ENCODE data around the gene MS4A13. TPM values are rescaled to one million over a fixed set of nuclear protein-coding genes. Genes with fewer than 3 reads are reported as not detected.

Gene MS4A13
- total and polyA plus RNA-seq, 4 donors, result not detected

DNA sequence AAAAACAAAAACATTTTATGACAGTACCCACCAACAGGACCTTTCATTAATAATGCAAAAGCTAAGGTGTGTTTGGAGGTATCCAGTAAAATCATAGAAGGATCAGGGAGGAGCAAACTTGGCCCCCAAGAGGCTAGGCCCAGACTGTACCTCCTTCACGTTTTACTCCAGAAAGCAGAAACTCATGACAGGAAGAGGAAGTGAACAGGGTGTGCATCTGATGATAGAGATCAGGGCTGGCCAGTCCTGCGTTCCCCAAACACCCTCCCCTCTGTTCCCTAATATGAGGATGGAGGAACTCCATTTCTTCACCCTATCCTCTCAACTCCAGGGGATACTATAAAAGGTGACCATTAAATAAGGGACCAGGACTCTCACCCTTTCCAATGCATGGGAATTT, 32.8 kb upstream of the MS4A13 start:
- DNase-seq (ENCODE audit: low spot score), result no peak
- Histone ChIP-seq H3K27ac (ENCODE audit: low read depth in 1 of 2, low read length in 2 of 2) (no peak overlapping the region), H3K9me3 (ENCODE audit: control insufficient read depth in 4 of 4, low read length in 3 of 4) (no peaks in the 10 kb centered on the region), H3K4me1 (ENCODE audit: control insufficient read depth in 4 of 4, insufficient read depth in 4 of 4, low read length in 3 of 4) (no peaks in the 10 kb centered on the region), H3K27me3 (ENCODE audit: control insufficient read depth in 4 of 4, insufficient read depth in 4 of 4, low read length in 3 of 4) (no peaks in the 10 kb centered on the region), H3K9ac (ENCODE audit: low read depth in 1 of 2, low read length in 2 of 2) (no peak overlapping the region), H3K36me3 (ENCODE audit: control insufficient read depth in 4 of 4, insufficient read depth in 3 of 4, low read depth in 1 of 4, low read length in 3 of 4) (no peaks in the 10 kb centered on the region), H3K4me3 (ENCODE audit: low read depth in 1 of 3, low read length in 3 of 3) (no peak overlapping the region)
- WGBS, result 40% methylated on average over 2 of the region's 2 CpGs
- TF ChIP-seq TAF1 (conservative IDR thresholded peaks at IDR 0.05), result no peak
- no peak for TF ChIP-seq YY1 (IDR thresholded peaks at IDR 0.05)
- no peak for TF ChIP-seq NR2F2 (IDR thresholded peaks at IDR 0.05)
- TF ChIP-seq, protein P1, sequence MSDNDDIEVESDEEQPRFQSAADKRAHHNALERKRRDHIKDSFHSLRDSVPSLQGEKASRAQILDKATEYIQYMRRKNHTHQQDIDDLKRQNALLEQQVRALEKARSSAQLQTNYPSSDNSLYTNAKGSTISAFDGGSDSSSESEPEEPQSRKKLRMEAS (IDR thresholded peaks at IDR 0.05), result no peak
- TF ChIP-seq RAD21 (IDR thresholded peaks at IDR 0.05), result no peak
- TF ChIP-seq GABPA (IDR thresholded peaks at IDR 0.05 in 1 of 2, conservative IDR thresholded peaks at IDR 0.05 in 1 of 2), result peak in 1 of 2 donors; percentile 12

- H3K9ac ChIP-seq (ENCODE audit: low read depth in 1 of 2, low read length in 2 of 2), result no peak overlapping the region
- TF ChIP-seq JUND (IDR thresholded peaks at IDR 0.05) (no peak), RAD21 (IDR thresholded peaks at IDR 0.05) (peak; percentile 53 to 59), FOXA2 (IDR thresholded peaks at IDR 0.05) (no peak)
- TF ChIP-seq, protein P2, sequence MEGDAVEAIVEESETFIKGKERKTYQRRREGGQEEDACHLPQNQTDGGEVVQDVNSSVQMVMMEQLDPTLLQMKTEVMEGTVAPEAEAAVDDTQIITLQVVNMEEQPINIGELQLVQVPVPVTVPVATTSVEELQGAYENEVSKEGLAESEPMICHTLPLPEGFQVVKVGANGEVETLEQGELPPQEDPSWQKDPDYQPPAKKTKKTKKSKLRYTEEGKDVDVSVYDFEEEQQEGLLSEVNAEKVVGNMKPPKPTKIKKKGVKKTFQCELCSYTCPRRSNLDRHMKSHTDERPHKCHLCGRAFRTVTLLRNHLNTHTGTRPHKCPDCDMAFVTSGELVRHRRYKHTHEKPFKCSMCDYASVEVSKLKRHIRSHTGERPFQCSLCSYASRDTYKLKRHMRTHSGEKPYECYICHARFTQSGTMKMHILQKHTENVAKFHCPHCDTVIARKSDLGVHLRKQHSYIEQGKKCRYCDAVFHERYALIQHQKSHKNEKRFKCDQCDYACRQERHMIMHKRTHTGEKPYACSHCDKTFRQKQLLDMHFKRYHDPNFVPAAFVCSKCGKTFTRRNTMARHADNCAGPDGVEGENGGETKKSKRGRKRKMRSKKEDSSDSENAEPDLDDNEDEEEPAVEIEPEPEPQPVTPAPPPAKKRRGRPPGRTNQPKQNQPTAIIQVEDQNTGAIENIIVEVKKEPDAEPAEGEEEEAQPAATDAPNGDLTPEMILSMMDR (IDR thresholded peaks at IDR 0.05; ENCODE audit: low read depth, low read length, missing input control), result peak; percentile 40
- TF ChIP-seq, protein P3, sequence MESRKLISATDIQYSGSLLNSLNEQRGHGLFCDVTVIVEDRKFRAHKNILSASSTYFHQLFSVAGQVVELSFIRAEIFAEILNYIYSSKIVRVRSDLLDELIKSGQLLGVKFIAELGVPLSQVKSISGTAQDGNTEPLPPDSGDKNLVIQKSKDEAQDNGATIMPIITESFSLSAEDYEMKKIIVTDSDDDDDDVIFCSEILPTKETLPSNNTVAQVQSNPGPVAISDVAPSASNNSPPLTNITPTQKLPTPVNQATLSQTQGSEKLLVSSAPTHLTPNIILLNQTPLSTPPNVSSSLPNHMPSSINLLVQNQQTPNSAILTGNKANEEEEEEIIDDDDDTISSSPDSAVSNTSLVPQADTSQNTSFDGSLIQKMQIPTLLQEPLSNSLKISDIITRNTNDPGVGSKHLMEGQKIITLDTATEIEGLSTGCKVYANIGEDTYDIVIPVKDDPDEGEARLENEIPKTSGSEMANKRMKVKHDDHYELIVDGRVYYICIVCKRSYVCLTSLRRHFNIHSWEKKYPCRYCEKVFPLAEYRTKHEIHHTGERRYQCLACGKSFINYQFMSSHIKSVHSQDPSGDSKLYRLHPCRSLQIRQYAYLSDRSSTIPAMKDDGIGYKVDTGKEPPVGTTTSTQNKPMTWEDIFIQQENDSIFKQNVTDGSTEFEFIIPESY (IDR thresholded peaks at IDR 0.05), result no peak
- no peaks in the 10 kb centered on the region for H3K36me3 ChIP-seq (ENCODE audit: control insufficient read depth in 4 of 4, insufficient read depth in 3 of 4, low read depth in 1 of 4, low read length in 3 of 4)
- 57% methylated on average over 5 of the region's 5 CpGs for WGBS
- H3K4me1 ChIP-seq (ENCODE audit: control insufficient read depth in 4 of 4, insufficient read depth in 4 of 4, low read length in 3 of 4), result no peaks in the 10 kb centered on the region
- no peaks in the 10 kb centered on the region for H3K9me3 ChIP-seq (ENCODE audit: control insufficient read depth in 4 of 4, low read length in 3 of 4)
- H3K27me3 ChIP-seq (ENCODE audit: control insufficient read depth in 4 of 4, insufficient read depth in 4 of 4, low read length in 3 of 4), result no peaks in the 10 kb centered on the region
- no peak overlapping the region for H3K27ac ChIP-seq (ENCODE audit: low read depth in 1 of 2, low read length in 2 of 2)
- no peak for DNase-seq (ENCODE audit: low spot score)
- no peak overlapping the region for H3K4me3 ChIP-seq (ENCODE audit: low read depth in 1 of 3, low read length in 3 of 3)
Measured at GRCh38 chr11:60485987-60486386, 29.2 kb upstream of the MS4A13 start.

GRCh38 chr11:60492488-60493009, 22.6 kb upstream of the MS4A13 start, which contains the start of gene MS4A12:
TSS of gene MS4A12 (plus strand) at chr11:60492778. CDS start at chr11:60497319, 4,541 bp downstream.
- 66% methylated on average over 4 of the region's 4 CpGs for WGBS
- no peaks in the 10 kb centered on the region for H3K36me3 ChIP-seq (ENCODE audit: control insufficient read depth in 4 of 4, insufficient read depth in 3 of 4, low read depth in 1 of 4, low read length in 3 of 4)
- H3K9me3 ChIP-seq (ENCODE audit: control insufficient read depth in 4 of 4, low read length in 3 of 4), result no peaks in the 10 kb centered on the region
- H3K27me3 ChIP-seq (ENCODE audit: control insufficient read depth in 4 of 4, insufficient read depth in 4 of 4, low read length in 3 of 4), result peaks cover 0 to 7% (median 0%) of the 10 kb centered on the region in 4 donors
- H3K4me1 ChIP-seq (ENCODE audit: control insufficient read depth in 4 of 4, insufficient read depth in 4 of 4, low read length in 3 of 4), result no peaks in the 10 kb centered on the region
- TF ChIP-seq YY1 (IDR thresholded peaks at IDR 0.05) (no peak), SP1 (IDR thresholded peaks at IDR 0.05) (no peak)
- TF ChIP-seq, protein P3 (IDR thresholded peaks at IDR 0.05), result no peak
- TF ChIP-seq, protein P2 (IDR thresholded peaks at IDR 0.05; ENCODE audit: low read depth, low read length, missing input control), result no peak
- H3K27ac ChIP-seq (ENCODE audit: low read depth in 1 of 2, low read length in 2 of 2), result no peak within 1 kb of the TSS
- DNase-seq (ENCODE audit: low spot score), result no peak
- no peak within 1 kb of the TSS for H3K9ac ChIP-seq (ENCODE audit: low read depth in 1 of 2, low read length in 2 of 2)
- no peak within 1 kb of the TSS for H3K4me3 ChIP-seq (ENCODE audit: low read depth in 1 of 3, low read length in 3 of 3)
